Measurements from ENCODE around the gene TIMD4. TPM values are rescaled to one million over a fixed set of nuclear protein-coding genes. Genes with fewer than 3 reads are reported as not detected.

Gene TIMD4
- total and polyA plus RNA-seq, 2 of the 4 experiments (the other 2 are of a cell fraction), result not detected

GRCh38 chr5:156913355-156913718 lies 49.7 kb downstream of the TIMD4 start:
- H2BK5ac ChIP-seq (ENCODE audit: low read depth, low read length, poor library complexity, severe bottlenecking), result no peak overlapping the region
- no peak overlapping the region for H2BK120ac ChIP-seq (ENCODE audit: low read depth, low read length)
- dilution Hi-C loops (cut with HindIII; ENCODE audit: low sequenced_read_pairs, unreplicated experiment) (no loop called here), intact Hi-C loops (cut with micrococcal nuclease) (no loop called here), in situ Hi-C loops (cut with MboI; ENCODE audit: low sequenced_read_pairs) (no loop called here)
- ATAC-seq (ENCODE audit: low read depth) (no peak), DNase-seq (no peak)
- H2AK9ac ChIP-seq (replicated peaks; ENCODE audit: low read depth, low read length, poor library complexity), result no peak overlapping the region
- H3K9me1 ChIP-seq (ENCODE audit: insufficient read depth, low read length), result no peaks in the 10 kb centered on the region
- no TSS peak for BruUV-seq (replicated peaks)
- H4K91ac ChIP-seq (ENCODE audit: insufficient read depth, low read depth, low read length), result no peak overlapping the region
- no peaks in the 10 kb centered on the region for H3K4me1 ChIP-seq (ENCODE audit: control insufficient read depth, insufficient read depth, low read length)
- H3K14ac ChIP-seq (replicated peaks; ENCODE audit: low read depth, low read length), result no peak overlapping the region
- H2BK15ac ChIP-seq (ENCODE audit: low read depth, low read length), result no peak overlapping the region
- no peak overlapping the region for H2AFZ ChIP-seq (replicated peaks; ENCODE audit: low read length, poor library complexity)
- H3K23ac ChIP-seq (ENCODE audit: low read depth, low read length), result no peak overlapping the region
- no peaks in the 10 kb centered on the region for H3K36me3 ChIP-seq (ENCODE audit: control insufficient read depth, insufficient read depth, low read length)
- H3K79me1 ChIP-seq (ENCODE audit: low read depth in 1 of 2, low read length in 2 of 2), result no peaks in the 10 kb centered on the region
- H4K8ac ChIP-seq (ENCODE audit: low read depth in 2 of 2, low read length in 2 of 2), result no peak overlapping the region
- ChIA-PET CTCF (no interaction called here), POLR2A (ENCODE audit: unreplicated experiment) (no interaction called here)
- H4K5ac ChIP-seq (ENCODE audit: low read depth, low read length), result no peak overlapping the region
- peaks cover 5% of the 10 kb centered on the region for H3K9me3 ChIP-seq (ENCODE audit: control insufficient read depth, insufficient read depth, low read length)
- no peak overlapping the region for H3K9ac ChIP-seq (ENCODE audit: low read depth, low read length)
- H3K27ac ChIP-seq (ENCODE audit: insufficient read depth, low read length), result no peak overlapping the region
- H2AK5ac ChIP-seq (ENCODE audit: low read depth, low read length), result no peak overlapping the region
- no peak overlapping the region for H3K56ac ChIP-seq (ENCODE audit: extremely low read depth, insufficient read depth, low read length)
- no peak for TF ChIP-seq MAZ (IDR thresholded peaks at IDR 0.05; ENCODE audit: borderline replicate concordance, low read depth, low read length)
- WGBS, 2 experiments (ENCODE audit: extremely low coverage in 2 of 2, insufficient read length in 1 of 2), result no CpG with 5 or more reads among the region's 3 CpGs
- H3K4me2 ChIP-seq (ENCODE audit: low read depth, low read length), result no peak overlapping the region
- no peak overlapping the region for H3K4me3 ChIP-seq (ENCODE audit: insufficient read depth, low read depth, low read length)
- no peaks in the 10 kb centered on the region for H3K27me3 ChIP-seq (ENCODE audit: control insufficient read depth, insufficient read depth, low read length)
- H3K18ac ChIP-seq (ENCODE audit: low read depth, low read length), result no peak overlapping the region
- no peaks in the 10 kb centered on the region for H4K20me1 ChIP-seq (ENCODE audit: insufficient read depth, low read length)
- H2BK20ac ChIP-seq (ENCODE audit: low read depth, low read length), result no peak overlapping the region
- H3K4ac ChIP-seq (ENCODE audit: low read depth, low read length), result no peak overlapping the region
